Natural killer cell (primary cell): ENCODE measurements around the gene RUNX2. TPM values are rescaled to one million over a fixed set of nuclear protein-coding genes. Genes with fewer than 3 reads are reported as not detected.

Experiments
- ATAC-seq, 3 donors: fragments of 150-1000 bp in 2 of 3; fragments of 200-7000 bp in 1 of 3; cut with Tn5 transposase; 1 replicate in 1 of 3; 2 replicates in 2 of 3; pipeline ENCODE4 v1.10.0; 2021; ENCODE audit warnings: mild to moderate bottlenecking in 2 of 3, moderate library complexity in 2 of 3
- DNase-seq, 2 donors: peaks; one replicate each; pipeline versions ENCODE4 v3.0.0 to v3.0.0-alpha.2; 2013 to 2021; ENCODE audit warnings: mixed read lengths in 1 of 2
- H3K27ac ChIP-seq: one replicate; pipeline ENCODE4 v1.5.1; 2013; ENCODE audit warnings: mild to moderate bottlenecking, low read length
- H3K27me3 ChIP-seq: one replicate; pipeline ENCODE4 v1.6.1; 2013; ENCODE audit warnings: low read length; ENCODE audit not compliant: control insufficient read depth, insufficient read depth
- H3K36me3 ChIP-seq: one replicate; pipeline ENCODE4 v1.6.1; 2013; ENCODE audit warnings: low read length; ENCODE audit not compliant: control insufficient read depth, insufficient read depth
- H3K4me1 ChIP-seq: one replicate; pipeline ENCODE4 v1.6.1; 2013; ENCODE audit warnings: low read length; ENCODE audit not compliant: control insufficient read depth, insufficient read depth
- H3K4me3 ChIP-seq: one replicate; pipeline ENCODE4 v1.5.1; 2013; ENCODE audit warnings: low read length
- H3K9me3 ChIP-seq: one replicate; pipeline ENCODE4 v1.6.1; 2013; ENCODE audit warnings: low read length; ENCODE audit not compliant: control insufficient read depth, insufficient read depth
- H3K27ac Mint-ChIP-seq, 2 donors: one replicate each; pipeline ENCODE4 v1.8.0; 2022; ENCODE audit warnings: mild to moderate bottlenecking in 2 of 2, mixed read lengths in 2 of 2, moderate library complexity in 1 of 2
- H3K27me3 Mint-ChIP-seq, 2 donors: one replicate each; pipeline ENCODE4 v1.8.0; 2022; ENCODE audit warnings: low read depth in 2 of 2, mixed read lengths in 2 of 2
- H3K36me3 Mint-ChIP-seq: one replicate; pipeline ENCODE4 v1.8.0; 2022; ENCODE audit warnings: mixed read lengths
- H3K4me1 Mint-ChIP-seq, 2 donors: one replicate each; pipeline ENCODE4 v1.8.0; 2022; ENCODE audit warnings: mixed read lengths in 2 of 2
- H3K4me3 Mint-ChIP-seq: one replicate; pipeline ENCODE4 v1.8.0; 2022; ENCODE audit warnings: mild to moderate bottlenecking, moderate library complexity, mixed read lengths
- H3K9me3 Mint-ChIP-seq, 2 donors: one replicate each; pipeline ENCODE4 v1.8.0; 2022; ENCODE audit warnings: mixed read lengths in 2 of 2
- WGBS: methylation state at CpG from one replicate; pipeline ENCODE4 v1.1.7; 2013; ENCODE audit warnings: missing lambda C conversion rate; ENCODE audit not compliant: insufficient coverage; 5-methylcytosine and 5-hydroxymethylcytosine counted together
- intact Hi-C: fragments of 100-400 bp; cut with micrococcal nuclease; formaldehyde crosslinking; loops from one replicate; pipeline ENCODE4 v1.14.2; 2022
- total RNA-seq, 4 donors: library from RNA; stranded (reverse); fragments of 120-200 nt in 1 of 4; gene quantifications; one replicate each; pipeline versions ENCODE4 v1.2.3 to v1.2.4, GENCODE V29; 2013 to 2022
- TF ChIP-seq, protein P1 (sequence below): fragments of 200-600 bp; IDR thresholded peaks from one replicate; pipeline ENCODE4 v1.8.0; 2022; ENCODE audit warnings: antibody characterized with exemption

RUNX2 gene
- total RNA-seq, 3 donors from 2014 or later (not counting 1 experiment from before 2014, with no cell fraction given): 5.0 to 19.2 (median 7.0) TPM

DNA sequence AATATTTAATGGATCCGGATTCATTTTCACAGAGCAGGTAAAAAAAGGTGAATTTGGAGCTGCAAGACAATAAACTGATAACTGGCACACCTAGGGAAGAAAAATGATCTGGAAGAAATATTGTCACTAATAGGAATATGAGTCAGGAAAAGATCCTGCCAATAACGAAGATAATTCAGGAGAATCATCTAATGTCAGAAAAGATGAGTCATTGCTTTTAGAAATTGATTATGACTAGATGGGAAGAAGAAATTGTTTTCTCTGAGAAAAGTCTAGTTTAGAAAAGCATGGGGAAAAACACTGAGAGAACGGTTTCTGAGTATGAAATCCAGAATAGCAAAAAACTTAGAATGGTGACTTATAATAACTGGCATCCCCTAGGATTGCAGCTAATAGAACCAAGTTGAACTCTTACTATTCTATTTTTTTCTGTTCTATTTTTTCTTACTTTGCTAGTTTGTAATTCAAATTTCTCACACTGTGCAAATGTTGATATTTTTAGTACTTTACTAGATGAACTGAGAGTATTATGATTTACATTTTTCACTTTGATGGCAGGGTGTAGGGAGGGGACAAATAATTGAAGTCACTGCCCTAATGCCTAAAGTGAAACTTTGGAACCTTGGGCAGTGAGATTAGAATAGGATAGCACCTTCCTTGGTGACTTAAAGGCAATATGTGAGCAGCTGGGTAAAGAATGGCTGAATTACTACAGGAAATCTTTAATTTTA lies 87.8 kb downstream of the RUNX2 start:
- Mint-ChIP-seq H3K27ac (no peak overlapping the region), H3K27me3 (peaks cover 41 to 51% of the 10 kb centered on the region in 2 donors), H3K4me3 (no peak overlapping the region), H3K4me1 (peaks cover 11 to 24% of the 10 kb centered on the region in 2 donors), H3K9me3 (no peaks in the 10 kb centered on the region), H3K36me3 (no peaks in the 10 kb centered on the region)
- Histone ChIP-seq H3K27ac (no peak overlapping the region), H3K36me3 (no peaks in the 10 kb centered on the region), H3K27me3 (peaks cover 11% of the 10 kb centered on the region), H3K9me3 (no peaks in the 10 kb centered on the region), H3K4me1 (peaks cover 22% of the 10 kb centered on the region), H3K4me3 (no peak overlapping the region)
- intact Hi-C loops: loop anchor here (5.0 kb wide), 1 partner anchor 759 kb away; no protein-coding TSS in a partner anchor
- no peak for DNase-seq
- TF ChIP-seq, protein P1, sequence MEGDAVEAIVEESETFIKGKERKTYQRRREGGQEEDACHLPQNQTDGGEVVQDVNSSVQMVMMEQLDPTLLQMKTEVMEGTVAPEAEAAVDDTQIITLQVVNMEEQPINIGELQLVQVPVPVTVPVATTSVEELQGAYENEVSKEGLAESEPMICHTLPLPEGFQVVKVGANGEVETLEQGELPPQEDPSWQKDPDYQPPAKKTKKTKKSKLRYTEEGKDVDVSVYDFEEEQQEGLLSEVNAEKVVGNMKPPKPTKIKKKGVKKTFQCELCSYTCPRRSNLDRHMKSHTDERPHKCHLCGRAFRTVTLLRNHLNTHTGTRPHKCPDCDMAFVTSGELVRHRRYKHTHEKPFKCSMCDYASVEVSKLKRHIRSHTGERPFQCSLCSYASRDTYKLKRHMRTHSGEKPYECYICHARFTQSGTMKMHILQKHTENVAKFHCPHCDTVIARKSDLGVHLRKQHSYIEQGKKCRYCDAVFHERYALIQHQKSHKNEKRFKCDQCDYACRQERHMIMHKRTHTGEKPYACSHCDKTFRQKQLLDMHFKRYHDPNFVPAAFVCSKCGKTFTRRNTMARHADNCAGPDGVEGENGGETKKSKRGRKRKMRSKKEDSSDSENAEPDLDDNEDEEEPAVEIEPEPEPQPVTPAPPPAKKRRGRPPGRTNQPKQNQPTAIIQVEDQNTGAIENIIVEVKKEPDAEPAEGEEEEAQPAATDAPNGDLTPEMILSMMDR: no peak
- WGBS: 36% methylated on average over 3 of the region's 3 CpGs
- ATAC-seq: no peak

DNA sequence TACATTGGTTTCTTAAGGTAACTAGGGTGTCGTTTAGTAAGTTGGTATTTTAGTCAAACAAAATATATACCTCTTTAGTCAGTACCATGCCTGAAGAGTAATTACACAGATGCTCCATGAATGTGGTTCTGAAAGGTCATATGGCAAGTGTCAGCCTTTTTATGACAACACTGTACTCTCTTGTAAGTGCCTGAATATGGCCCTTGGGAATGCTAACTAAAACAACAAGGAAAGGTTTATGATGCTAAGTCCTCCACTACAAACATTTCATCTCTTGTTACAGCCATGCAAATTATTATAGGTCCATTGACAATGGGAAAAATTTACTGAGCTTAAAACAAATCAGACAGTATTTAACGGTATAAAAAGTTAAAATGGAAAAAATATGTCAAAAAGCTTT lies 88.6 kb downstream of the RUNX2 start:
- DNase-seq (no peak), ATAC-seq (no peak)
- H3K4me1 Mint-ChIP-seq: peaks cover 19 to 32% of the 10 kb centered on the region in 2 donors
- Histone ChIP-seq H3K4me3 (no peak overlapping the region), H3K36me3 (no peaks in the 10 kb centered on the region), H3K9me3 (no peaks in the 10 kb centered on the region), H3K27ac (no peak overlapping the region), H3K27me3 (peaks cover 11% of the 10 kb centered on the region), H3K4me1 (peaks cover 28% of the 10 kb centered on the region)
- intact Hi-C loops: loop anchor here (5.0 kb wide), 1 partner anchor 759 kb away; no protein-coding TSS in a partner anchor
- peaks cover 46 to 58% of the 10 kb centered on the region in 2 donors for H3K27me3 Mint-ChIP-seq
- 90% methylated on average over 1 of the region's 2 CpGs for WGBS
- no peak overlapping the region for H3K27ac Mint-ChIP-seq
- H3K36me3 Mint-ChIP-seq: no peaks in the 10 kb centered on the region
- no peak overlapping the region for H3K4me3 Mint-ChIP-seq
- no peaks in the 10 kb centered on the region for H3K9me3 Mint-ChIP-seq
- TF ChIP-seq, protein P1: no peak

DNA sequence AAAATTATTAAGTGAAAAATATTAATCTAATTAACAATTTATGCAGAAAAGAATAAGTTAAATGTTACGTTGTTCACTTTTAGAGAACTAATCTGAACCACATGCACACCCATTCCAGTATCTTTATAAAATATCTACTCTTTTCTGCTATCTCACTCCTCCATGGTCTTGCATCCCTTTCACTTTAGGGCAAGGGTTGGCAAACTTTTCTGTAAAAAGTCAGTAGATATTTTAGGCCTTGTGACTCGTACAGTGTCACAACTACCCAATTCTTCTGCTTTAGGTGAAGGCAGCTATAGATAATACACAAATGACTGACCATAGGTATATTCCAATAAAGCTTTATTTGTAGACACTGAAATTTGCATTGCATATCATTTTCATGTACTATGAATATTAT lies 89.3 kb downstream of the RUNX2 start:
- peaks cover 21 to 39% of the 10 kb centered on the region in 2 donors for H3K4me1 Mint-ChIP-seq
- no peak overlapping the region for H3K4me3 Mint-ChIP-seq
- Histone ChIP-seq H3K4me1 (peaks cover 31% of the 10 kb centered on the region), H3K36me3 (no peaks in the 10 kb centered on the region), H3K4me3 (no peak overlapping the region), H3K9me3 (no peaks in the 10 kb centered on the region), H3K27ac (no peak overlapping the region), H3K27me3 (peaks cover 11% of the 10 kb centered on the region)
- intact Hi-C loops: loop anchor here (5.0 kb wide), 1 partner anchor 760 kb away; no protein-coding TSS in a partner anchor
- ATAC-seq (no peak), DNase-seq (no peak)
- no peak overlapping the region for H3K27ac Mint-ChIP-seq
- H3K27me3 Mint-ChIP-seq: peaks cover 51 to 58% of the 10 kb centered on the region in 2 donors
- no peaks in the 10 kb centered on the region for H3K9me3 Mint-ChIP-seq
- no peaks in the 10 kb centered on the region for H3K36me3 Mint-ChIP-seq
- TF ChIP-seq, protein P1: no peak
- 100% methylated on average over 1 of the region's 2 CpGs for WGBS
